Measurements from ENCODE around the gene CCL13. TPM values are rescaled to one million over a fixed set of nuclear protein-coding genes. Genes with fewer than 3 reads are reported as not detected.

CCL13 gene
- polyA plus RNA-seq, 1 of the 3 experiments (the other 2 are of a cell fraction), result not detected

DNA sequence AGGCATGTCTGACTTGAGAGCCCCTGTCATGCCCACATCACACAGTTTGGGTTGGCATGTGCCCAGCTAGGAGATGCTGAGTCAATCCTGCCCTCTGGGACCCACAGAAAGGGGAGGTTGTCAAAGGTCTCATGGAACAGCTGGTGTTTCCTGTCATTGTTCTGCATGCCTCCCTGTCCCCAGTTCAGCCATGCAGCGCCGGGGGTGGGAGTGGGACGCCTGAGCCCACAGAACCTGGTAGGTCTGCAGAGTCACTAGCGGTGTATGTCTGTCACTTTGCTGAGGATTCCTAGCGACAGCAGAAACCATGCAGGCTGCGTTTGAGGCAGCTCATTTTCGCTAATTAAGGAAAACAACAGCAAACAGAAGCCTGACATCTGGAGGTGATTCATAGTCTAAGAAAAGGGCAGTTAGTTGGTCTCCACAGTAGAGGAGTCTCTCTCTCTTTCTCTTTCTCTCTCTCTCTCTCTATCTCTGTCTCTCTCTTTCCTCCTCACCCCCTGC lies 26.4 kb downstream of the CCL13 start:
- ChIA-PET POLR2A (interaction anchor here (0.6 kb wide), 1 partner anchor 421 kb away, joined by 3 read pairs; no protein-coding TSS in a partner anchor), CTCF (interaction anchor here (1.4 to 6.9 kb wide), 2 partner anchors 21 to 38 kb away, joined by 4 to 38 read pairs; no protein-coding TSS in a partner anchor)
- no peaks in the 10 kb centered on the region for H3K9me3 ChIP-seq
- H3K4me3 ChIP-seq (ENCODE audit: low read depth in 2 of 2, low read length in 1 of 2), result no peak overlapping the region
- 31% methylated on average over 6 of the region's 7 CpGs for WGBS (ENCODE audit: low lambda C conversion rate)
- H3K27me3 ChIP-seq (ENCODE audit: insufficient read depth), result no peaks in the 10 kb centered on the region
- TF ChIP-seq EP300 (IDR thresholded peaks at IDR 0.05; ENCODE audit: borderline replicate concordance in 1 of 2, low read depth in 1 of 2, low read length in 1 of 2) (no peak), CHD2 (IDR thresholded peaks at IDR 0.05; ENCODE audit: low read length, partially characterized antibody) (no peak), GATA2 (CRISPR knock-in tag; IDR thresholded peaks at IDR 0.05) (no peak), FOXJ3 (CRISPR knock-in tag; IDR thresholded peaks at IDR 0.05) (no peak), MXI1 (IDR thresholded peaks at IDR 0.05; ENCODE audit: low read depth, low read length) (no peak), JUND (IDR thresholded peaks at IDR 0.05) (no peak), ELF1 (IDR thresholded peaks at IDR 0.05) (no peak)
- TF ChIP-seq, protein P1, sequence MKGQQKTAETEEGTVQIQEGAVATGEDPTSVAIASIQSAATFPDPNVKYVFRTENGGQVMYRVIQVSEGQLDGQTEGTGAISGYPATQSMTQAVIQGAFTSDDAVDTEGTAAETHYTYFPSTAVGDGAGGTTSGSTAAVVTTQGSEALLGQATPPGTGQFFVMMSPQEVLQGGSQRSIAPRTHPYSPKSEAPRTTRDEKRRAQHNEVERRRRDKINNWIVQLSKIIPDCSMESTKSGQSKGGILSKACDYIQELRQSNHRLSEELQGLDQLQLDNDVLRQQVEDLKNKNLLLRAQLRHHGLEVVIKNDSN (IDR thresholded peaks at IDR 0.05; ENCODE audit: borderline replicate concordance, low read depth), result no peak
- TF ChIP-seq, protein P2, sequence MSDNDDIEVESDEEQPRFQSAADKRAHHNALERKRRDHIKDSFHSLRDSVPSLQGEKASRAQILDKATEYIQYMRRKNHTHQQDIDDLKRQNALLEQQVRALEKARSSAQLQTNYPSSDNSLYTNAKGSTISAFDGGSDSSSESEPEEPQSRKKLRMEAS (IDR thresholded peaks at IDR 0.05; ENCODE audit: low read depth), result no peak
- TF ChIP-seq, protein P3, sequence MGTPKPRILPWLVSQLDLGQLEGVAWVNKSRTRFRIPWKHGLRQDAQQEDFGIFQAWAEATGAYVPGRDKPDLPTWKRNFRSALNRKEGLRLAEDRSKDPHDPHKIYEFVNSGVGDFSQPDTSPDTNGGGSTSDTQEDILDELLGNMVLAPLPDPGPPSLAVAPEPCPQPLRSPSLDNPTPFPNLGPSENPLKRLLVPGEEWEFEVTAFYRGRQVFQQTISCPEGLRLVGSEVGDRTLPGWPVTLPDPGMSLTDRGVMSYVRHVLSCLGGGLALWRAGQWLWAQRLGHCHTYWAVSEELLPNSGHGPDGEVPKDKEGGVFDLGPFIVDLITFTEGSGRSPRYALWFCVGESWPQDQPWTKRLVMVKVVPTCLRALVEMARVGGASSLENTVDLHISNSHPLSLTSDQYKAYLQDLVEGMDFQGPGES (IDR thresholded peaks at IDR 0.05; ENCODE audit: low read depth, low read length), result no peak
- no peak overlapping the region for H3K9ac ChIP-seq
- H3K9me2 ChIP-seq, result no peaks in the 10 kb centered on the region
- peaks cover 0 to 3% of the 10 kb centered on the region in 2 experiments; a peak in 1 of 4 replicates for H3K4me1 ChIP-seq (ENCODE audit: control insufficient read depth in 1 of 2, insufficient read depth in 2 of 2, low read depth in 1 of 2, low read length in 1 of 2)
- no peaks in the 10 kb centered on the region for H3F3A ChIP-seq (replicated peaks; ENCODE audit: insufficient read depth)
- no peaks in the 10 kb centered on the region for H3K79me2 ChIP-seq (ENCODE audit: insufficient read depth)
- H3K27ac ChIP-seq (ENCODE audit: low read depth in 2 of 2, low read length in 1 of 2), result no peak overlapping the region
- no peak overlapping the region for H3K4me2 ChIP-seq
- H2AFZ ChIP-seq (ENCODE audit: low read depth), result no peak overlapping the region
- no peaks in the 10 kb centered on the region for H3K36me3 ChIP-seq (replicated peaks in 1 of 2; ENCODE audit: control insufficient read depth in 1 of 2, insufficient read depth in 2 of 2, low read length in 1 of 2)
- DNase-seq, result peak; percentile 16
- H4K20me1 ChIP-seq (ENCODE audit: insufficient read depth), result no peaks in the 10 kb centered on the region

DNA sequence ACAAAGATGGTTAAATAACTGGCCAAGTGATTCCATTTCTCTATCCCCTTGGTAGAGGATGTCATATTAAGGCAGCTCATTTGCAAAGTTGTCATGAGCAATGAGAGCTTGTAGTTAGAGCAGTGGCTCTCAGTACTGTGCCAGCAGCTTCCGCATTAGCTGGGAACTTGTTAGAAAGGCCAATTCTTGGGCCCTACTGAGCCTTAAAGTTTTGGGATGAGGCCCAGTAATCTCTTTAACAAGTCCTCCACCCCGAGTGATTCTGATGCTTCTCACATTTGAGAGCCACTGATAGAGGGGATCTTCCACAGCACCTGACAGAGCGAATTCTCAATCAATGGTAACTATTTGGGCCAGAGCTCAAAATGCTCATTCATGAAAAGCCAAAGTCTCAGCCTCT lies 26.9 kb downstream of the CCL13 start:
- no peaks in the 10 kb centered on the region for H3K27me3 ChIP-seq (ENCODE audit: insufficient read depth)
- H3K4me2 ChIP-seq, result no peak overlapping the region
- H3K79me2 ChIP-seq (ENCODE audit: insufficient read depth), result no peaks in the 10 kb centered on the region
- no peak overlapping the region for H3K9ac ChIP-seq
- DNase-seq, result no peak
- TF ChIP-seq, protein P1 (IDR thresholded peaks at IDR 0.05; ENCODE audit: borderline replicate concordance, low read depth), result no peak
- TF ChIP-seq RFX5 (IDR thresholded peaks at IDR 0.05; ENCODE audit: low read length) (no peak), FOXM1 (IDR thresholded peaks at IDR 0.05; ENCODE audit: low read depth) (no peak), CHD2 (IDR thresholded peaks at IDR 0.05; ENCODE audit: low read length, partially characterized antibody) (no peak), JUND (IDR thresholded peaks at IDR 0.05) (no peak), GATA2 (CRISPR knock-in tag; IDR thresholded peaks at IDR 0.05) (no peak)
- TF ChIP-seq, protein P3 (IDR thresholded peaks at IDR 0.05; ENCODE audit: low read depth, low read length), result no peak
- no peaks in the 10 kb centered on the region for H3F3A ChIP-seq (replicated peaks; ENCODE audit: insufficient read depth)
- H3K36me3 ChIP-seq (replicated peaks in 1 of 2; ENCODE audit: control insufficient read depth in 1 of 2, insufficient read depth in 2 of 2, low read length in 1 of 2), result no peaks in the 10 kb centered on the region
- POLR2A ChIA-PET, result no interaction called here
- no peaks in the 10 kb centered on the region for H4K20me1 ChIP-seq (ENCODE audit: insufficient read depth)
- CTCF ChIA-PET, result interaction anchor here (1.1 to 6.9 kb wide), 3 partner anchors 9 to 37 kb away, joined by 3 to 38 read pairs (median 4); no protein-coding TSS in a partner anchor
- no peak overlapping the region for H3K4me3 ChIP-seq (ENCODE audit: low read depth in 2 of 2, low read length in 1 of 2)
- WGBS (ENCODE audit: low lambda C conversion rate), result 54% methylated on average over 2 of the region's 3 CpGs
- no peaks in the 10 kb centered on the region for H3K9me3 ChIP-seq
- peaks cover 0 to 3% of the 10 kb centered on the region in 2 experiments; a peak in 1 of 4 replicates for H3K4me1 ChIP-seq (ENCODE audit: control insufficient read depth in 1 of 2, insufficient read depth in 2 of 2, low read depth in 1 of 2, low read length in 1 of 2)
- H2AFZ ChIP-seq (ENCODE audit: low read depth), result no peak overlapping the region
- H3K27ac ChIP-seq (ENCODE audit: low read depth in 2 of 2, low read length in 1 of 2), result no peak overlapping the region
- no peaks in the 10 kb centered on the region for H3K9me2 ChIP-seq
